Gastroesophageal sphincter (tissue), 3 donors: ENCODE data around the gene MYRF.

Experiments
- CTCF ChIP-seq, 4 experiments: fragments of 200-600 bp in 2 of 4; fragments of 450-650 bp in 2 of 4; sonication (generic) in 1 of 4; IDR thresholded peaks; one replicate each; pipeline ENCODE4 v1.5.1; 2017 to 2019; ENCODE audit warnings: antibody characterized with exemption in 4 of 4, mild to moderate bottlenecking in 2 of 4, moderate library complexity in 2 of 4
- POLR2A ChIP-seq, 2 donors: fragments of 450-650 bp; IDR thresholded peaks; one replicate each; pipeline ENCODE4 v1.6.1; 2017; ENCODE audit warnings: antibody characterized with exemption in 2 of 2, mild to moderate bottlenecking in 2 of 2, moderate library complexity in 1 of 2
- POLR2AphosphoS5 ChIP-seq: sonication (generic); formaldehyde crosslinking; IDR thresholded peaks from one replicate; pipeline ENCODE4 v1.6.1; 2017; ENCODE audit warnings: antibody characterized with exemption

GRCh38 chr11:61830237-61831105 is 78.0 kb downstream of the MYRF start:
- TF ChIP-seq POLR2A (IDR thresholded peaks at IDR 0.05) (no peak), POLR2AphosphoS5 (peak; percentile 91), CTCF (IDR thresholded peaks at IDR 0.05) (no peak)
